CD14-positive monocyte (primary cell): ENCODE measurements around the gene RAI1. TPM values are rescaled to one million over a fixed set of nuclear protein-coding genes. Genes with fewer than 3 reads are reported as not detected.

Experiments
- DNase-seq, 3 donors: peaks; one replicate each; pipeline ENCODE4 v3.0.0-alpha.2; 2011 to 2022
- H2AFZ ChIP-seq: 2 replicates; pipeline ENCODE4 v1.6.0; 2012; ENCODE audit warnings: mild to moderate bottlenecking, low read depth, low read length, inconsistent platforms; ENCODE audit not compliant: insufficient read depth, poor library complexity, severe bottlenecking
- H3K27ac ChIP-seq, 2 donors: 1 replicate in 1 of 2; 2 replicates in 1 of 2; pipeline ENCODE4 v1.5.1; 2012 to 2013; ENCODE audit warnings: low read length in 2 of 2, control low read depth in 1 of 2, inconsistent platforms in 1 of 2, low read depth in 1 of 2, mild to moderate bottlenecking in 1 of 2
- H3K27me3 ChIP-seq, 2 donors: one replicate each; pipeline versions ENCODE4 v1.6.0 to v1.6.1; 2011 to 2013; ENCODE audit warnings: low read length in 2 of 2; ENCODE audit not compliant: control insufficient read depth in 2 of 2, insufficient read depth in 2 of 2
- H3K36me3 ChIP-seq, 2 donors: replicated peaks in 1 of 2; 1 replicate in 1 of 2; 2 replicates in 1 of 2; pipeline versions ENCODE4 v1.5.1 to v1.6.1; 2012 to 2013; ENCODE audit warnings: low read length in 2 of 2, control low read depth in 1 of 2, inconsistent platforms in 1 of 2, mild to moderate bottlenecking in 1 of 2; ENCODE audit not compliant: insufficient read depth in 2 of 2, control insufficient read depth in 1 of 2
- H3K4me1 ChIP-seq, 2 donors: 1 replicate in 1 of 2; 2 replicates in 1 of 2; pipeline versions ENCODE4 v1.5.1 to v1.6.1; 2012 to 2013; ENCODE audit warnings: low read length in 2 of 2, control low read depth in 1 of 2, inconsistent platforms in 1 of 2, mild to moderate bottlenecking in 1 of 2, moderate library complexity in 1 of 2; ENCODE audit not compliant: insufficient read depth in 2 of 2, control insufficient read depth in 1 of 2
- H3K4me2 ChIP-seq: replicated peaks from 2 replicates; pipeline ENCODE3; 2012; ENCODE audit warnings: low read length, moderate library complexity, mild to moderate bottlenecking; ENCODE audit not compliant: poor library complexity, severe bottlenecking; ENCODE audit errors: extremely low read depth
- H3K4me3 ChIP-seq, 3 experiments: fragments of 200-600 bp in 1 of 3; sonication (generic) in 1 of 3; replicated peaks in 1 of 3; 1 replicate in 2 of 3; 2 replicates in 1 of 3; pipeline ENCODE4 v1.5.1; 2011 to 2013; ENCODE audit warnings: low read length in 3 of 3, mild to moderate bottlenecking in 3 of 3, control low read depth in 2 of 3, low read depth in 2 of 3, inconsistent platforms in 1 of 3, moderate library complexity in 1 of 3
- H3K79me2 ChIP-seq: 2 replicates; pipeline ENCODE4 v1.6.0; 2012; ENCODE audit warnings: mild to moderate bottlenecking, control low read depth, inconsistent platforms, low read length, moderate library complexity; ENCODE audit not compliant: insufficient read depth
- H3K9ac ChIP-seq: 2 replicates; pipeline ENCODE4 v1.6.0; 2017; ENCODE audit warnings: low read length, mild to moderate bottlenecking; ENCODE audit not compliant: insufficient read depth, poor library complexity, severe bottlenecking
- H3K9me3 ChIP-seq, 2 donors: replicated peaks in 1 of 2; 1 replicate in 1 of 2; 2 replicates in 1 of 2; pipeline versions ENCODE4 v1.5.1 to v1.6.1; 2012 to 2013; ENCODE audit warnings: low read length in 2 of 2, control low read depth in 1 of 2; ENCODE audit not compliant: control insufficient read depth in 1 of 2, insufficient read depth in 1 of 2
- H4K20me1 ChIP-seq: 2 replicates; pipeline ENCODE4 v1.6.0; 2012; ENCODE audit warnings: mild to moderate bottlenecking, low read length, control low read depth, moderate library complexity; ENCODE audit not compliant: insufficient read depth
- H3K27ac Mint-ChIP-seq, 7 donors: one replicate each; pipeline ENCODE4 v1.8.0; 2020; ENCODE audit warnings: mild to moderate bottlenecking in 7 of 7, mixed read lengths in 7 of 7, moderate library complexity in 6 of 7, inconsistent platforms in 2 of 7
- H3K27me3 Mint-ChIP-seq, 3 donors: one replicate each; pipeline ENCODE4 v1.8.0; 2021 to 2022; ENCODE audit warnings: low read depth in 3 of 3, mild to moderate bottlenecking in 3 of 3, mixed read lengths in 3 of 3, moderate library complexity in 3 of 3, inconsistent platforms in 1 of 3
- H3K36me3 Mint-ChIP-seq, 2 donors: one replicate each; pipeline ENCODE4 v1.8.0; 2020; ENCODE audit warnings: mixed read lengths in 2 of 2, inconsistent platforms in 1 of 2, mild to moderate bottlenecking in 1 of 2
- H3K4me1 Mint-ChIP-seq: one replicate; pipeline ENCODE4 v1.8.0; 2020; ENCODE audit warnings: mild to moderate bottlenecking, mixed read lengths
- H3K4me3 Mint-ChIP-seq, 2 donors: one replicate each; pipeline ENCODE4 v1.8.0; 2020; ENCODE audit warnings: mild to moderate bottlenecking in 2 of 2, mixed read lengths in 2 of 2, moderate library complexity in 1 of 2
- H3K9me3 Mint-ChIP-seq, 7 donors: one replicate each; pipeline ENCODE4 v1.8.0; 2020 to 2022; ENCODE audit warnings: mixed read lengths in 7 of 7, mild to moderate bottlenecking in 6 of 7, moderate library complexity in 6 of 7, inconsistent platforms in 2 of 7
- CTCF ChIP-seq: fragments of 200-600 bp; IDR thresholded peaks from one replicate; pipeline ENCODE4 v1.8.0; 2022; ENCODE audit warnings: antibody characterized with exemption, mild to moderate bottlenecking
- WGBS: methylation state at CpG from one replicate; pipeline ENCODE4 v1.1.5; 2013; ENCODE audit warnings: missing lambda C conversion rate; ENCODE audit not compliant: insufficient coverage; 5-methylcytosine and 5-hydroxymethylcytosine counted together
- intact Hi-C, 2 donors: fragments of 100-400 bp; cut with micrococcal nuclease; formaldehyde crosslinking; loops; one replicate each; pipeline versions ENCODE4 v1.15.0 to v1.15.1; 2023
- polyA plus RNA-seq, 3 donors: library from polyadenylated mRNA; depleted of rRNA in 1 of 3; unstranded in 2 of 3; stranded (reverse) in 1 of 3; fragments of 300-500 nt in 2 of 3; fragments of >200 nt in 1 of 3; fragmentation: Illumina TruSeq in 2 of 3; gene quantifications; 1 replicate in 2 of 3; 2 replicates in 1 of 3; pipeline ENCODE4 v1.2.3, GENCODE V29; 2012 to 2021

The RAI1 gene
- polyA plus RNA-seq, 3 donors = 0.89 to 4.4 (median 1.5) TPM

- Histone ChIP-seq H3K4me2 (no peak overlapping the region), H4K20me1 (peaks cover 94% of the 10 kb centered on the region), H3K36me3 (peaks cover 8 to 17% of the 10 kb centered on the region in 2 donors), H3K27me3 (no peaks in the 10 kb centered on the region), H3K9ac (no peak overlapping the region), H3K79me2 (peaks cover 20% of the 10 kb centered on the region), H3K4me1 (peaks cover 46 to 50% of the 10 kb centered on the region in 2 donors), H3K27ac (peak overlapping the region in 1 of 2 donors; percentile 27), H2AFZ (no peak overlapping the region), H3K9me3 (no peaks in the 10 kb centered on the region), H3K4me3 (no peak overlapping the region)
- Mint-ChIP-seq H3K4me3 (peak overlapping the region; percentile 5 to 22), H3K9me3 (peaks cover 0 to 2% (median 0%) of the 10 kb centered on the region in 7 donors), H3K36me3 (peaks cover 22 to 30% of the 10 kb centered on the region in 2 donors), H3K4me1 (peaks cover 43% of the 10 kb centered on the region), H3K27me3 (peaks cover 2 to 4% (median 2%) of the 10 kb centered on the region in 3 donors), H3K27ac (peak overlapping the region in 3 of 7 donors; percentile 20 to 74 (median 24))
- WGBS = 14% methylated on average over 2 of the region's 2 CpGs
- no peak for TF ChIP-seq CTCF
- DNase-seq = no peak
- intact Hi-C loops = no loop called here
Measured at GRCh38 chr17:17826342-17826713, 145.1 kb downstream of the RAI1 start.

DNA sequence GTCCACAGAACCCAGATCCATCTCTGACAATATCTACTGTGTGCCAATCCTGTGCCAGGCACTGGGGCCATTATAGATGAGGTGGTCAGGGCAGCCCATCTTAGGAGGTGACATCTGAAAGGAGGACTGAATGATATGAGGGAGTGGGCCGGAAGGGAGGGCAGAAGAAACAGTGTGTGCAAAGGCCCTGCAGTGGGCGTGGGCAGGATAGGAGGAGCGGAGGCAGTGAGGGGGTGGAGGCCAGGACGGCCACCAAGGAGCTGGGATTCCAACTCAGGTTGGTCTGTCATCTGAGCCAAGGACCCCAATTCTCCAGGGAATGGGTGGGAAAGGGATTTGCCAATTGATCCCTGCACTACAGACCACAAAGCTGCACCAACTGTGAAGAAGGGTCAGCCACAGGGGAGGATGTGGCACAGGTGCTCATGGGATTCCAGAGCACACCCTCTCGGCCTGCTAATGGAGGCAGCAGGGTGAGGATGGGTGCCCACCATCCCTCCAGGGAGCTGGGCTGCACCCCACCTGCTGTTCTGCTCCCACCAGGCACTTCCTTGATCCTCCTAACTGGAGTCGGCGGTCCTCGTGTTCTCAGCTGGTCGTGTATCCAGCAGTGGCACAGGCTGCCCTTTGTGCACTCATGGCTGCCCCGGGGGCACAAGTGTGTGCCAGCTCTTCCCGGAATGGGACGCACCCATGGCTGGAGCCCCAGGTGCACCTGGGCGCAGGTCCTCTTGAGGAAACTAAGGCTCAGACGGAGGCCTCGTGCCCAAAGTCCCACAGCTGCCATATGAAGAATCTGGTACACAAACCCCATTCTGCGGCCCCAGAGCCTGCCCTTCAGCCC is 145.9 kb downstream of the RAI1 start:
- intact Hi-C loops = no loop called here
- H3K9me3 ChIP-seq = no peaks in the 10 kb centered on the region
- peaks cover 15 to 25% of the 10 kb centered on the region in 2 donors for H3K36me3 ChIP-seq
- TF ChIP-seq CTCF = no peak
- no peak overlapping the region for H2AFZ ChIP-seq
- H3K79me2 ChIP-seq = peaks cover 29% of the 10 kb centered on the region
- no peaks in the 10 kb centered on the region for H3K27me3 ChIP-seq
- WGBS = 94% methylated on average over 12 of the region's 16 CpGs
- peaks cover 0 to 2% (median 0%) of the 10 kb centered on the region in 7 donors for H3K9me3 Mint-ChIP-seq
- DNase-seq = no peak
- no peak overlapping the region for H3K4me3 Mint-ChIP-seq
- H3K4me3 ChIP-seq = no peak overlapping the region
- H3K27ac Mint-ChIP-seq = peak overlapping the region in 1 of 7 donors; percentile 84
- no peak overlapping the region for H3K9ac ChIP-seq
- peaks cover 25 to 36% of the 10 kb centered on the region in 2 donors for H3K36me3 Mint-ChIP-seq
- peaks cover 94% of the 10 kb centered on the region for H4K20me1 ChIP-seq
- peak overlapping the region in 1 of 2 donors; percentile 27 for H3K27ac ChIP-seq
- peaks cover 46 to 50% of the 10 kb centered on the region in 2 donors for H3K4me1 ChIP-seq
- H3K4me1 Mint-ChIP-seq = peaks cover 43% of the 10 kb centered on the region
- peaks cover 2 to 3% (median 2%) of the 10 kb centered on the region in 3 donors for H3K27me3 Mint-ChIP-seq
- peak overlapping the region; percentile 9 for H3K4me2 ChIP-seq
